ENCODE data around the gene TCF21.

TCF21 gene

GRCh38 chr6:133937909-133938308 is 49.0 kb downstream of the TCF21 start:
- H3K27me3 ChIP-seq (ENCODE audit: control insufficient read depth, insufficient read depth, low read length) = no peaks in the 10 kb centered on the region
- H2AFZ ChIP-seq = no peak overlapping the region
- TF ChIP-seq, protein P1, sequence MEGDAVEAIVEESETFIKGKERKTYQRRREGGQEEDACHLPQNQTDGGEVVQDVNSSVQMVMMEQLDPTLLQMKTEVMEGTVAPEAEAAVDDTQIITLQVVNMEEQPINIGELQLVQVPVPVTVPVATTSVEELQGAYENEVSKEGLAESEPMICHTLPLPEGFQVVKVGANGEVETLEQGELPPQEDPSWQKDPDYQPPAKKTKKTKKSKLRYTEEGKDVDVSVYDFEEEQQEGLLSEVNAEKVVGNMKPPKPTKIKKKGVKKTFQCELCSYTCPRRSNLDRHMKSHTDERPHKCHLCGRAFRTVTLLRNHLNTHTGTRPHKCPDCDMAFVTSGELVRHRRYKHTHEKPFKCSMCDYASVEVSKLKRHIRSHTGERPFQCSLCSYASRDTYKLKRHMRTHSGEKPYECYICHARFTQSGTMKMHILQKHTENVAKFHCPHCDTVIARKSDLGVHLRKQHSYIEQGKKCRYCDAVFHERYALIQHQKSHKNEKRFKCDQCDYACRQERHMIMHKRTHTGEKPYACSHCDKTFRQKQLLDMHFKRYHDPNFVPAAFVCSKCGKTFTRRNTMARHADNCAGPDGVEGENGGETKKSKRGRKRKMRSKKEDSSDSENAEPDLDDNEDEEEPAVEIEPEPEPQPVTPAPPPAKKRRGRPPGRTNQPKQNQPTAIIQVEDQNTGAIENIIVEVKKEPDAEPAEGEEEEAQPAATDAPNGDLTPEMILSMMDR (IDR thresholded peaks at IDR 0.05) = no peak
- no peak overlapping the region for H3K4me2 ChIP-seq (ENCODE audit: low read length)
- H3K4me3 ChIP-seq (ENCODE audit: low read depth, low read length) = no peak overlapping the region
- H3K9ac ChIP-seq = no peak overlapping the region
- H3K9me3 ChIP-seq (ENCODE audit: control insufficient read depth, low read length) = no peaks in the 10 kb centered on the region
- H3K36me3 ChIP-seq (ENCODE audit: control insufficient read depth, insufficient read depth, low read length) = no peaks in the 10 kb centered on the region
- H3K4me1 ChIP-seq = no peaks in the 10 kb centered on the region
- no peak overlapping the region for H3K27ac ChIP-seq
- no peaks in the 10 kb centered on the region for H3K79me2 ChIP-seq

- Histone ChIP-seq H3K9ac (no peak overlapping the region), H3K27me3 (ENCODE audit: control insufficient read depth, insufficient read depth, low read length) (no peaks in the 10 kb centered on the region), H3K27ac (no peak overlapping the region), H2AFZ (no peak overlapping the region), H3K79me2 (no peaks in the 10 kb centered on the region), H3K9me3 (ENCODE audit: control insufficient read depth, low read length) (no peaks in the 10 kb centered on the region), H3K4me1 (no peaks in the 10 kb centered on the region), H3K36me3 (ENCODE audit: control insufficient read depth, insufficient read depth, low read length) (no peaks in the 10 kb centered on the region), H3K4me2 (ENCODE audit: low read length) (no peak overlapping the region), H3K4me3 (ENCODE audit: low read depth, low read length) (no peak overlapping the region)
- TF ChIP-seq, protein P1 (IDR thresholded peaks at IDR 0.05) = no peak
Observed at GRCh38 chr6:133938533-133938932, 49.6 kb downstream of the TCF21 start.

- Histone ChIP-seq H3K27ac (no peak overlapping the region), H3K79me2 (no peaks in the 10 kb centered on the region), H3K36me3 (ENCODE audit: control insufficient read depth, insufficient read depth, low read length) (no peaks in the 10 kb centered on the region), H3K9me3 (ENCODE audit: control insufficient read depth, low read length) (no peaks in the 10 kb centered on the region), H3K27me3 (ENCODE audit: control insufficient read depth, insufficient read depth, low read length) (no peaks in the 10 kb centered on the region), H3K4me3 (ENCODE audit: low read depth, low read length) (no peak overlapping the region), H3K4me1 (no peaks in the 10 kb centered on the region), H2AFZ (no peak overlapping the region), H3K4me2 (ENCODE audit: low read length) (no peak overlapping the region), H3K9ac (no peak overlapping the region)
- TF ChIP-seq, protein P1 (IDR thresholded peaks at IDR 0.05) = no peak
Observed at GRCh38 chr6:133939778-133940667, 51.1 kb downstream of the TCF21 start.
